ENCODE results near the gene APBA1. TPM values are rescaled to one million over a fixed set of nuclear protein-coding genes. Genes with fewer than 3 reads are reported as not detected.

Gene APBA1
- total and polyA plus RNA-seq, 2 donors (not counting 1 experiment from before 2014, with no cell fraction given), result 0.01 to 0.05 TPM

- Mint-ChIP-seq H3K27ac (no peak overlapping the region), H3K9me3 (ENCODE audit: insufficient read depth) (no peaks in the 10 kb centered on the region), H3K27me3 (peaks cover 4% of the 10 kb centered on the region), H3K4me1 (no peaks in the 10 kb centered on the region), H3K4me3 (no peak overlapping the region)
- H3K4me1 ChIP-seq (ENCODE audit: control insufficient read depth in 2 of 2, insufficient read depth in 2 of 2, low read length in 2 of 2), result no peaks in the 10 kb centered on the region
- no peak for ATAC-seq (ENCODE audit: low read depth)
- CTCF ChIA-PET, result no interaction called here
- intact Hi-C loops (cut with micrococcal nuclease), result loop anchor here (10.0 kb wide), 1 partner anchor 65 kb away; no protein-coding TSS in a partner anchor
- 100% methylated on average over 1 of the region's 3 CpGs for WGBS (ENCODE audit: insufficient coverage)
- POLR2A ChIA-PET, result no interaction called here
- no peak overlapping the region for H3K4me2 ChIP-seq (replicated peaks; ENCODE audit: low read depth, low read length, poor library complexity, severe bottlenecking)
- H3K27ac ChIP-seq (ENCODE audit: low read length in 2 of 2), result no peak overlapping the region
- no peak for DNase-seq
- no peak overlapping the region for H2AFZ ChIP-seq (ENCODE audit: insufficient read depth, low read depth, low read length, poor library complexity, severe bottlenecking)
- TF ChIP-seq CTCF (IDR thresholded peaks at IDR 0.05) (no peak), EZH2 (IDR thresholded peaks at IDR 0.05; ENCODE audit: borderline replicate concordance, insufficient read depth, low read depth, low read length, poor library complexity, severe bottlenecking) (no peak)
- H3K9me3 ChIP-seq (ENCODE audit: control extremely low read depth in 1 of 3, control insufficient read depth in 2 of 3, insufficient read depth in 1 of 3, low read length in 2 of 3), result no peaks in the 10 kb centered on the region
- no peaks in the 10 kb centered on the region for H3K79me2 ChIP-seq (ENCODE audit: control insufficient read depth, insufficient read depth, low read length)
- no peaks in the 10 kb centered on the region for H4K20me1 ChIP-seq (ENCODE audit: control insufficient read depth, insufficient read depth, low read length, poor library complexity, severe bottlenecking)
- H3K9ac ChIP-seq (ENCODE audit: low read length), result no peak overlapping the region
- no peaks in the 10 kb centered on the region for H3K36me3 ChIP-seq (replicated peaks in 1 of 2; ENCODE audit: control extremely low read depth in 1 of 2, control insufficient read depth in 1 of 2, extremely low read depth in 1 of 2, insufficient read depth in 2 of 2, low read length in 1 of 2)
- H3K4me3 ChIP-seq (ENCODE audit: control extremely low read depth in 1 of 5, extremely low read depth in 1 of 5, insufficient read depth in 1 of 5, low read depth in 2 of 5, low read length in 4 of 5), result no peak overlapping the region
- H3K27me3 ChIP-seq (replicated peaks in 1 of 4; ENCODE audit: control extremely low read depth in 1 of 4, control insufficient read depth in 3 of 4, insufficient read depth in 4 of 4, low read length in 3 of 4), result no peaks in the 10 kb centered on the region
Observed at GRCh38 chr9:69569738-69570451, 102.3 kb downstream of the APBA1 start.

- H3K79me2 ChIP-seq (ENCODE audit: control insufficient read depth, insufficient read depth, low read length), result no peaks in the 10 kb centered on the region
- no peak overlapping the region for H2AFZ ChIP-seq (ENCODE audit: insufficient read depth, low read depth, low read length, poor library complexity, severe bottlenecking)
- no peaks in the 10 kb centered on the region for H3K9me3 Mint-ChIP-seq (ENCODE audit: insufficient read depth)
- H3K27me3 Mint-ChIP-seq, result peaks cover 12% of the 10 kb centered on the region
- no peaks in the 10 kb centered on the region for H3K4me1 Mint-ChIP-seq
- intact Hi-C loops (cut with micrococcal nuclease), result no loop called here
- H3K4me3 Mint-ChIP-seq, result no peak overlapping the region
- H3K27me3 ChIP-seq (replicated peaks in 1 of 4; ENCODE audit: control extremely low read depth in 1 of 4, control insufficient read depth in 3 of 4, insufficient read depth in 4 of 4, low read length in 3 of 4), result no peaks in the 10 kb centered on the region
- ChIA-PET CTCF (no interaction called here), POLR2A (no interaction called here)
- H3K9ac ChIP-seq (ENCODE audit: low read length), result no peak overlapping the region
- no peak overlapping the region for H3K27ac ChIP-seq (ENCODE audit: low read length in 2 of 2)
- no peak for ATAC-seq (ENCODE audit: low read depth)
- H3K4me2 ChIP-seq (replicated peaks; ENCODE audit: low read depth, low read length, poor library complexity, severe bottlenecking), result no peak overlapping the region
- no peaks in the 10 kb centered on the region for H3K4me1 ChIP-seq (ENCODE audit: control insufficient read depth in 2 of 2, insufficient read depth in 2 of 2, low read length in 2 of 2)
- no CpG with 5 or more reads among the region's 1 CpG for WGBS (ENCODE audit: insufficient coverage)
- H3K27ac Mint-ChIP-seq, result no peak overlapping the region
- no peaks in the 10 kb centered on the region for H3K36me3 ChIP-seq (replicated peaks in 1 of 2; ENCODE audit: control extremely low read depth in 1 of 2, control insufficient read depth in 1 of 2, extremely low read depth in 1 of 2, insufficient read depth in 2 of 2, low read length in 1 of 2)
- TF ChIP-seq EZH2 (IDR thresholded peaks at IDR 0.05; ENCODE audit: borderline replicate concordance, insufficient read depth, low read depth, low read length, poor library complexity, severe bottlenecking), result no peak
- no peak for TF ChIP-seq CTCF (IDR thresholded peaks at IDR 0.05)
- no peak for DNase-seq
- no peaks in the 10 kb centered on the region for H3K9me3 ChIP-seq (ENCODE audit: control extremely low read depth in 1 of 3, control insufficient read depth in 2 of 3, insufficient read depth in 1 of 3, low read length in 2 of 3)
- no peak overlapping the region for H3K4me3 ChIP-seq (ENCODE audit: control extremely low read depth in 1 of 5, extremely low read depth in 1 of 5, insufficient read depth in 1 of 5, low read depth in 2 of 5, low read length in 4 of 5)
- no peaks in the 10 kb centered on the region for H4K20me1 ChIP-seq (ENCODE audit: control insufficient read depth, insufficient read depth, low read length, poor library complexity, severe bottlenecking)
Observed at GRCh38 chr9:69564557-69564956, 107.6 kb downstream of the APBA1 start.

All from B cell (primary cell).